ENCODE results near the gene TNFSF13B.

- TF ChIP-seq, protein P1, sequence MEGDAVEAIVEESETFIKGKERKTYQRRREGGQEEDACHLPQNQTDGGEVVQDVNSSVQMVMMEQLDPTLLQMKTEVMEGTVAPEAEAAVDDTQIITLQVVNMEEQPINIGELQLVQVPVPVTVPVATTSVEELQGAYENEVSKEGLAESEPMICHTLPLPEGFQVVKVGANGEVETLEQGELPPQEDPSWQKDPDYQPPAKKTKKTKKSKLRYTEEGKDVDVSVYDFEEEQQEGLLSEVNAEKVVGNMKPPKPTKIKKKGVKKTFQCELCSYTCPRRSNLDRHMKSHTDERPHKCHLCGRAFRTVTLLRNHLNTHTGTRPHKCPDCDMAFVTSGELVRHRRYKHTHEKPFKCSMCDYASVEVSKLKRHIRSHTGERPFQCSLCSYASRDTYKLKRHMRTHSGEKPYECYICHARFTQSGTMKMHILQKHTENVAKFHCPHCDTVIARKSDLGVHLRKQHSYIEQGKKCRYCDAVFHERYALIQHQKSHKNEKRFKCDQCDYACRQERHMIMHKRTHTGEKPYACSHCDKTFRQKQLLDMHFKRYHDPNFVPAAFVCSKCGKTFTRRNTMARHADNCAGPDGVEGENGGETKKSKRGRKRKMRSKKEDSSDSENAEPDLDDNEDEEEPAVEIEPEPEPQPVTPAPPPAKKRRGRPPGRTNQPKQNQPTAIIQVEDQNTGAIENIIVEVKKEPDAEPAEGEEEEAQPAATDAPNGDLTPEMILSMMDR (IDR thresholded peaks at IDR 0.05), result no peak
- TF ChIP-seq POLR2A (IDR thresholded peaks at IDR 0.05), result no peak
Measured at GRCh38 chr13:108230377-108230776, 39.1 kb upstream of the TNFSF13B start.

Measured in body of pancreas (tissue), 4 donors.